Measurements from ENCODE around the gene ST7. TPM values are rescaled to one million over a fixed set of nuclear protein-coding genes. Genes with fewer than 3 reads are reported as not detected.

Gene ST7
- total RNA-seq, 4 donors from 2014 or later: 7.2 to 47.9 (median 19.1) TPM

- no peak for DNase-seq
- peaks cover 0 to 11% (median 8%) of the 10 kb centered on the region in 4 donors for H3K4me1 ChIP-seq
- no peaks in the 10 kb centered on the region for H3K27me3 ChIP-seq
- H3K27ac ChIP-seq: no peak overlapping the region
- intact Hi-C loops (cut with DNase I; ENCODE audit: low total_unique reads): no loop called here
- no peaks in the 10 kb centered on the region for H3K36me3 ChIP-seq
- in situ Hi-C loops (cut with MboI; ENCODE audit: low pct_ligation_motif_present in 1 of 4, low pct_unique_long_range_greater_than_20kb in 1 of 4, low sequenced_read_pairs in 3 of 4): no loop called here
- WGBS, 2 donors (ENCODE audit: low coverage in 1 of 2): 63% methylated on average over 3 of the region's 3 CpGs; no CpG with 5 or more reads in 1 of the 2 donors
- TF ChIP-seq POLR2A (IDR thresholded peaks at IDR 0.05) (no peak), CTCF (IDR thresholded peaks at IDR 0.05) (no peak), POLR2AphosphoS5 (IDR thresholded peaks at IDR 0.05) (no peak), EP300 (IDR thresholded peaks at IDR 0.05; ENCODE audit: low read depth) (no peak)
- no peak overlapping the region for H3K4me3 ChIP-seq
- H3K9me3 ChIP-seq: no peaks in the 10 kb centered on the region
These were observed 4.4 kb upstream of the ST7 start for GRCh38 chr7:116948934-116949333.

GRCh38 chr7:116949941-116950801 is 3.1 kb upstream of the ST7 start:
- no peak for DNase-seq
- H3K36me3 ChIP-seq: no peaks in the 10 kb centered on the region
- H3K27ac ChIP-seq: no peak overlapping the region
- H3K4me1 ChIP-seq: peaks cover 0 to 18% (median 14%) of the 10 kb centered on the region in 4 donors
- no peaks in the 10 kb centered on the region for H3K27me3 ChIP-seq
- in situ Hi-C loops (cut with MboI; ENCODE audit: low pct_ligation_motif_present in 1 of 4, low pct_unique_long_range_greater_than_20kb in 1 of 4, low sequenced_read_pairs in 3 of 4) (loop anchor here in 1 of 4 donors (25.0 kb wide), 1 partner anchor 1237 kb away; the partner anchor contains the start of gene LSM8), intact Hi-C loops (cut with DNase I; ENCODE audit: low total_unique reads) (no loop called here)
- H3K4me3 ChIP-seq: no peak overlapping the region
- 90 to 92% methylated on average over 4 to 9 of the region's 9 CpGs for WGBS, 2 donors (ENCODE audit: low coverage in 1 of 2)
- no peak for TF ChIP-seq POLR2AphosphoS5 (IDR thresholded peaks at IDR 0.05)
- no peak for TF ChIP-seq EP300 (IDR thresholded peaks at IDR 0.05; ENCODE audit: low read depth)
- no peak for TF ChIP-seq CTCF (IDR thresholded peaks at IDR 0.05)
- no peak for TF ChIP-seq POLR2A (IDR thresholded peaks at IDR 0.05)
- H3K9me3 ChIP-seq: no peaks in the 10 kb centered on the region

GRCh38 chr7:116950889-116951351 is 2.4 kb upstream of the ST7 start:
- H3K4me1 ChIP-seq: peaks cover 0 to 25% (median 19%) of the 10 kb centered on the region in 4 donors
- in situ Hi-C loops (cut with MboI; ENCODE audit: low pct_ligation_motif_present in 1 of 4, low pct_unique_long_range_greater_than_20kb in 1 of 4, low sequenced_read_pairs in 3 of 4): loop anchor here in 1 of 4 donors (25.0 kb wide), 1 partner anchor 1236 kb away; the partner anchor contains the start of gene LSM8

More at GRCh38 chr7:116950889-116951351, 2.4 kb upstream of the ST7 start:
- Histone ChIP-seq H3K27me3 (no peaks in the 10 kb centered on the region), H3K9me3 (no peaks in the 10 kb centered on the region), H3K36me3 (no peaks in the 10 kb centered on the region), H3K27ac (no peak overlapping the region), H3K4me3 (no peak overlapping the region)
- DNase-seq: no peak
- intact Hi-C loops (cut with DNase I; ENCODE audit: low total_unique reads): no loop called here
- 97 to 100% methylated on average over 1 to 5 of the region's 5 CpGs for WGBS, 2 donors (ENCODE audit: low coverage in 1 of 2)
- TF ChIP-seq POLR2A (IDR thresholded peaks at IDR 0.05): no peak
- no peak for TF ChIP-seq CTCF (IDR thresholded peaks at IDR 0.05)
- TF ChIP-seq EP300 (IDR thresholded peaks at IDR 0.05; ENCODE audit: low read depth): no peak
- TF ChIP-seq POLR2AphosphoS5 (IDR thresholded peaks at IDR 0.05): no peak

Measured in transverse colon (tissue), 4 donors.